Tibial artery (tissue), 4 donors: ENCODE results near the gene PDLIM3.
A peak's percentile ranks its signal among the peaks of the same experiment; 100 is the strongest.

Source experiments
- DNase-seq, 2 donors: peaks; one replicate each; pipeline ENCODE4 v3.0.0-alpha.2; 2019
- H3K27ac ChIP-seq, 2 donors: fragments of 200-600 bp; sonication (generic) in 1 of 2; 1 replicate in 1 of 2; 2 replicates in 1 of 2; pipeline ENCODE4 v1.5.1; 2018 to 2019; ENCODE audit warnings: mild to moderate bottlenecking in 1 of 2
- H3K27me3 ChIP-seq, 2 donors: fragments of 200-600 bp; sonication (generic) in 1 of 2; one replicate each; pipeline versions ENCODE4 v1.5.1 to v1.6.0; 2016 to 2019
- H3K36me3 ChIP-seq, 3 donors: fragments of 200-600 bp; sonication (generic) in 2 of 3; one replicate each; pipeline ENCODE4 v1.5.1; 2016 to 2019; ENCODE audit warnings: mild to moderate bottlenecking in 2 of 3
- H3K4me1 ChIP-seq, 4 donors: fragments of 200-600 bp; sonication (generic) in 2 of 4; 1 replicate in 3 of 4; 2 replicates in 1 of 4; pipeline ENCODE4 v1.5.1; 2016 to 2019
- H3K4me3 ChIP-seq, 2 donors: fragments of 200-600 bp; sonication (generic) in 1 of 2; 1 replicate in 1 of 2; 2 replicates in 1 of 2; pipeline ENCODE4 v1.5.1; 2018 to 2019; ENCODE audit warnings: mild to moderate bottlenecking in 2 of 2
- H3K9me3 ChIP-seq, 3 donors: fragments of 200-600 bp; sonication (generic) in 1 of 3; one replicate each; pipeline ENCODE4 v1.5.1; 2016 to 2019
- intact Hi-C: fragments of 100-400 bp; cut with DNase I; formaldehyde crosslinking; loops from one replicate; pipeline ENCODE4 v1.15.0; 2023; ENCODE audit warnings: low total_unique reads
- TF ChIP-seq, protein P1 (sequence below), 2 experiments: fragments of 200-600 bp in 1 of 2; fragments of 450-650 bp in 1 of 2; IDR thresholded peaks; one replicate each; pipeline ENCODE4 v1.5.1; 2017 to 2019; ENCODE audit warnings: antibody characterized with exemption in 2 of 2, mild to moderate bottlenecking in 1 of 2, moderate library complexity in 1 of 2

Gene PDLIM3

DNA sequence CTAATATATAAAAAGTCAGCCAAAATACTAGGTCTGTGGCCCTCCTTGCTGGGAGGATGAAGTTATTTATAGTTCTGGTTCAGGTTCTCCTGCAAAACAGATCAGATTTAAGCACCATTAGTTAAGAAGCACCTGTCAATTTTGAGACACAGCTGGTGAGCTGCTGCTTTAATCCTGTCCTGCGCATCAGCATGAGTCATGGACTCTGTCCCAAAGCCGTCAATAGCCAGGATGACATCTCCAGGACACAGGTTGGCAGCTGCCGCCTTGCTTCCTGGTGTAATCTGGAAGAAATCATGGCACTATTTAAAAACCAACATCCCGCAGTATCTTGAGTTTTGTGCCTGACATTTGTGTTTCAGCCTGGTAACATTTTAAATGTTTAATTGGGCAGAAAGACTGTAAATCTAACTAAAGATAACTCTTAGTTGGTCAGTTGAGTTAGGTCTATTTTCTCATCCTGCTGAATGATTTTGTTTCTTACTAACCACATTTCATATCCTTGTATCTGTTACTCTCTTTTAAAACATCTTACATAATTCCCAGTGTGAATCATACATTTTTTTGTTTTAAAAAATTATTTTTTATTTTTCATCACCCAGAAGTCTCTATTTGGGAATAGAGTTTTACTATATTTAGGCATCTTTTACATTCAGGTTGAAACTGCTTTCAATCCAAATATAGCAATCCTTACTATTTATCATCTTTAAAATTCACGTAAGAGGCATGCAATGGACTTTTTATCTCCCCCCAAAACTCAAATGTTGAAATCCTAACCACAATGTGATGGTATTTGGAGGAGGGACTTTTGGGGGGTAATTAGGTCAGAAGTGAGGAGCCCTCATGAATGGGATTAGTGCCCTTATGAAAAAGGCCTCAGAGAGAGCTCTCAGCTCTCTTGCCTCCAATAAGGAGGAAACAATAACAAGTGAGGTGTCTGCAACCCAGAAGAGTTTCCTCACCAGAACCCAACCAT lies 10.1 kb downstream of the PDLIM3 start:
- peaks cover 0 to 7% (median 0%) of the 10 kb centered on the region in 3 donors for H3K9me3 ChIP-seq
- no peak for DNase-seq
- TF ChIP-seq, protein P1, sequence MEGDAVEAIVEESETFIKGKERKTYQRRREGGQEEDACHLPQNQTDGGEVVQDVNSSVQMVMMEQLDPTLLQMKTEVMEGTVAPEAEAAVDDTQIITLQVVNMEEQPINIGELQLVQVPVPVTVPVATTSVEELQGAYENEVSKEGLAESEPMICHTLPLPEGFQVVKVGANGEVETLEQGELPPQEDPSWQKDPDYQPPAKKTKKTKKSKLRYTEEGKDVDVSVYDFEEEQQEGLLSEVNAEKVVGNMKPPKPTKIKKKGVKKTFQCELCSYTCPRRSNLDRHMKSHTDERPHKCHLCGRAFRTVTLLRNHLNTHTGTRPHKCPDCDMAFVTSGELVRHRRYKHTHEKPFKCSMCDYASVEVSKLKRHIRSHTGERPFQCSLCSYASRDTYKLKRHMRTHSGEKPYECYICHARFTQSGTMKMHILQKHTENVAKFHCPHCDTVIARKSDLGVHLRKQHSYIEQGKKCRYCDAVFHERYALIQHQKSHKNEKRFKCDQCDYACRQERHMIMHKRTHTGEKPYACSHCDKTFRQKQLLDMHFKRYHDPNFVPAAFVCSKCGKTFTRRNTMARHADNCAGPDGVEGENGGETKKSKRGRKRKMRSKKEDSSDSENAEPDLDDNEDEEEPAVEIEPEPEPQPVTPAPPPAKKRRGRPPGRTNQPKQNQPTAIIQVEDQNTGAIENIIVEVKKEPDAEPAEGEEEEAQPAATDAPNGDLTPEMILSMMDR (IDR thresholded peaks at IDR 0.05) = no peak
- intact Hi-C loops = loop anchor here (10.0 kb wide), 1 partner anchor 50 kb away; the partner anchor contains the start of gene CCDC110
- peaks cover 0 to 65% (median 20%) of the 10 kb centered on the region in 4 donors for H3K4me1 ChIP-seq
- peak overlapping the region; percentile 63 to 99 for H3K27ac ChIP-seq
- H3K27me3 ChIP-seq = no peaks in the 10 kb centered on the region
- H3K36me3 ChIP-seq = peaks cover 15 to 30% (median 16%) of the 10 kb centered on the region in 3 donors
- no peak overlapping the region for H3K4me3 ChIP-seq

DNA sequence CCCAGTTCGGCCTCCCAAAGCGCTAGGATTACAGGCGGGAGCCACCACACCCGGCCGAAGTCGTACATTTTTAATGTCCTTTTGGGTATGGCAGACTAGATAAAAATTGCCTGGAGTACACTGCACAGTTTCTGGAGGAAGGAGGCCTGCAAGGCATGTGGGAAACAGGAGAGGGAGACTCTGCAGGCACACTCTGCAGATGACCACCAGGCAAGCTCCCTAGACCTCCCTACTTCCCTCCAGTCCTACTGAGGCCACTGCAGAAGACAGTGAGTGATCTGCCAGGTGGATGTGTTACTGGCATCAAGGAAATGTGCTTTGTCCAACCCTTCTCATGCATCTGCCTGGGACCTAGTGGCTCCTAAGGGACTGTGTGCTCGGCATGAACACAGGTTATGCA lies 11.4 kb downstream of the PDLIM3 start:
- Histone ChIP-seq H3K9me3 (peaks cover 0 to 7% (median 0%) of the 10 kb centered on the region in 3 donors), H3K27me3 (no peaks in the 10 kb centered on the region), H3K27ac (peak overlapping the region; percentile 63 to 99), H3K4me3 (no peak overlapping the region), H3K36me3 (peaks cover 18 to 39% (median 28%) of the 10 kb centered on the region in 3 donors), H3K4me1 (peaks cover 0 to 63% (median 12%) of the 10 kb centered on the region in 4 donors)
- no peak for DNase-seq
- intact Hi-C loops = loop anchor here (10.0 kb wide), 1 partner anchor 49 kb away; the partner anchor contains the start of gene CCDC110
- TF ChIP-seq, protein P1 (IDR thresholded peaks at IDR 0.05) = no peak

DNA sequence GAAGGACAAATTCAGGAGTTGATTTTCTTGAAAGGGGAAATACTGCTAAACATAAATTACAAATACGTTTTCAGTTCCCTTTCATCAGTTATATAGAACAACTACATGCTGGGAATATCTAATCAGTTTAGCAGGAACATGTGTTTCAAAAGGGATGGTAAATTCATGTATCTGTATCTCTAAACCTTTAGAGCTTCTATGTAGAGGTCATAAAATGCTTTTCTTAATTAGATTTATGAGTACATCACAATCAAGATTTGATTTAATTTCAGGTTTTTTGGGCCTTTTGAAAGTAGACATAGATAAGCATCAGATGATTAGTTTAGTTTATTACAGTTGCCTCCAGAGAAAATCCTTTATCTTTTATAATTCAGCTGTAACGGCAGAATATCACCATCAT lies 12.9 kb downstream of the PDLIM3 start:
- Histone ChIP-seq H3K4me1 (peaks cover 0 to 53% (median 12%) of the 10 kb centered on the region in 4 donors), H3K27me3 (no peaks in the 10 kb centered on the region), H3K4me3 (no peak overlapping the region), H3K9me3 (peaks cover 0 to 7% (median 0%) of the 10 kb centered on the region in 3 donors), H3K36me3 (peaks cover 31 to 39% (median 33%) of the 10 kb centered on the region in 3 donors), H3K27ac (peak overlapping the region in 1 of 2 donors; percentile 99)
- intact Hi-C loops = loop anchor here (10.0 kb wide), 1 partner anchor 48 kb away; the partner anchor contains the start of gene CCDC110
- TF ChIP-seq, protein P1 (IDR thresholded peaks at IDR 0.05) = no peak
- no peak for DNase-seq

DNA sequence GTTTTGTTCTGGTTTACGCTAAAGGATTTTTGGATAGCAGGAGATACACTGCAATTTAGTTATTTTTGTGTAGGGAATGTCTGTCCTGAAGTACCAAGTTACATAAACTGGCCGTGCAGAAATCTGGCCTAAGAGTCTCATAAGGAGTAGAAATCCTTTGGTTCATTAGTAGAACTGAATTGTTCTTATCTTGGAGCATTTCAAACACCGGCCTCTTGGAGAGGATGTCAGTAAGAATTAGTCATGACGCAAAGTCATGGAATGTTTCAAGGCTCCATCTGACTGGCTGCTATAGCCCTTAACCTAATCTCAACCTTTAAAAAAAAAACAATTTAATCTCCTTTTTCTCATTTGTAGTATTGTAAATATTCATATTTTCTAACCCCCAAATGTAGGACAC lies 15.2 kb downstream of the PDLIM3 start:
- Histone ChIP-seq H3K4me1 (peaks cover 0 to 50% (median 13%) of the 10 kb centered on the region in 4 donors), H3K36me3 (peaks cover 30 to 38% (median 36%) of the 10 kb centered on the region in 3 donors), H3K4me3 (no peak overlapping the region), H3K27ac (peak overlapping the region; percentile 2 to 38), H3K27me3 (no peaks in the 10 kb centered on the region), H3K9me3 (no peaks in the 10 kb centered on the region)
- DNase-seq = no peak
- intact Hi-C loops = loop anchor here (10.0 kb wide), 1 partner anchor 45 kb away; the partner anchor contains the start of gene CCDC110
- TF ChIP-seq, protein P1 (IDR thresholded peaks at IDR 0.05) = no peak

DNA sequence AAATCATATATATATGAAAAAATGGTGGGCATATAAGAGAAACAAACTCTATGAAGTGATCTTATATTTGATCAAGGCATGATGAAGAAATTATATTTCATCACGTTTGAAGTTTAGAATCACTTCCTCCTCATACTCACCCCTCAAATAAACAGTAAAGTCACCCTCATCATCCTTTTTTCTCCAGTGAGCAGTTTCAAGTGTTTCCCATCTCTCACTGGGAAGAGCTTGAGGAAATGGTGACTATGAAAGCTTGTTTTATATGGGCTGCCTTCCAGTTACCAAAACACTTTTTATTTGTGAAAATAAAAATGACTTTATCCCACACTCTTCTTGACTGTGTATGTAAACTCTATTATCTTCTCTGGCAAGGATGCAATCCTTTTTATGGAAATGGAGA lies 16.8 kb downstream of the PDLIM3 start:
- TF ChIP-seq, protein P1 (IDR thresholded peaks at IDR 0.05) = no peak
- Histone ChIP-seq H3K4me3 (no peak overlapping the region), H3K36me3 (peaks cover 34 to 45% (median 38%) of the 10 kb centered on the region in 3 donors), H3K9me3 (no peaks in the 10 kb centered on the region), H3K27ac (peak overlapping the region in 1 of 2 donors; percentile 38), H3K27me3 (no peaks in the 10 kb centered on the region), H3K4me1 (peaks cover 0 to 45% (median 4%) of the 10 kb centered on the region in 4 donors)
- DNase-seq = no peak
- intact Hi-C loops = no loop called here
